Colon (tissue), 2 donors: ENCODE results near the gene TMEM117.

Experiments used
- FAIRE-seq: peaks from 2 replicates; lab custom pipeline; 2012; peaks lifted over from hg19 to GRCh38; lab: Jason Lieb, UNC
- donor health status: control.
- donor health status: control.

TMEM117 gene

DNA sequence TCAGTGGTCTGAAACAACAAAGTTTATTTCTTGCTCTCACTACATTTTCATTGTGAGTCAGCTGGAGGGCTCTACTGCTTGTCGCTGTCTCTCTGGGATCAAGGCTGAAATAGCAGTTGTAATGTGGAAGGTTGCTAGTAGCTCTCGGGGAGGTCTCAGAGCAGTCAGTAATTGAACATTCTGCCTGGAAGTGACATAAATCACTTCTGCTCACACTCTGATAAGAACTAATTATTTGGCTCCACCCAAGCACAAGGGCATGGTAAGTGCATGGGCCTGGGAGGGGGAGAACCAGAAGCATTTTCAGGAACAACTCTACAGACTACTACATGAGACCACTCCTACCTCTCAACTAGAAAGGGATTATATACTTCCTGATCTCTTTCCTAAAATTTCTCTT, 128.2 kb downstream of the TMEM117 start:
- FAIRE-seq: no peak

DNA sequence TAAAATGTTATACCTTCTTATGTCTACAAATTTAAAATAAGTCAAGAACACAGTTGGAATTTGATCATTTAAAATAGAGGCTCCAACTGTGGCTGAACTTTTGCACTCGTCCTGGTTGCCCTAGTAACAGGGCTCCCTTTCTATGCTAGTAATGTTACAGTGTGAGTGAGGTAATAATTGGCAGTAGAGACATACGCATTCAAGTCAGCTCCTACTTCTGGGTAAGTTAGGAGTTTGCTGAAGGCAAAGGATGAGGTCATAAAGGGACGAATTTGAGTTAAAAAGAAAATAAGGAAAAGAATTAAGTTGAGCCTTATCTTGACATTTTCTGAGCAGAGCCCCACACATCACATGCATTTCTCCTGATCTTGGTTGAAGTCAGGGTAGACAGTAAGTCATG, 129.1 kb downstream of the TMEM117 start:
- no peak for FAIRE-seq

DNA sequence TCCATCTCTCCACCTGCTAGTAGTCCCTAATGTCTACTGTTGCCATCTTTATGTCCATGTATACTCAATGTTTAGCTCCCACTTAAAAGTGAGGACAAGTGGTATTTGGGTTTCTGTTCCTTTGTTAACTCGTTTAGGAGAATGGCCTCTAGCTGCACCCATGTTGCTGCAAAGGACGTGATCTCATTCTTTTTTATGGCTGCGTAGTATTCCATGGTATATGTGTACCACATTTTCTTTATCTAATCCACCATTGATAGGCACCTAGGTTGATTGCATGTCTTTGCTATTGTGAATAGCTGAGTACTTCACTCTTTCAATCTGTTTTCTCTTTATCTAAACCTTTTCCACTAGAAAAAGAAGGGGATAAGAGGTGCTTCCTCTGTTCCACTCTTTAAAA, 130.0 kb downstream of the TMEM117 start:
- FAIRE-seq: no peak

- FAIRE-seq: no peak
These were observed 132.9 kb downstream of the TMEM117 start for GRCh38 chr12:43968736-43969135.

DNA sequence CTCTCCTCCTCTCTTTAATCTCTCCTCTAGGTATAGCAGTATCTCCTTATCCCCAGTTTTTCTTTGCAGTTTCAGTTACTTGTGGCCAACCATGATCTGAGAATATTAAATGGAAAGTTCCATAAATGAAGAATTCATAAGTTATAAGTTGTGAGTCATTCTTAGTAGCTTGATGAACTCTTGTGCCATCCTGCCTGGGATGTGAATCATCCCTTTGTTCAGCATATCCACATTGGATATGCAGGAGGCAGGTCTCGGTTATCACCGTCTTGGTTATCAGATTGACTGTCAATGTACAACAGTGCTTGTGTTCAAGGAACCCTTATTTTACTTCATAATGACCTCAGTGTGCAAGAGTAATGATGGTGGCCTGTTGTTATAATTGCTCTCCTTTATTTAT, 134.0 kb downstream of the TMEM117 start:
- no peak for FAIRE-seq

GRCh38 chr12:43973385-43973784, 137.5 kb downstream of the TMEM117 start:
- no peak for FAIRE-seq

- no peak for FAIRE-seq
These were observed 138.1 kb downstream of the TMEM117 start for GRCh38 chr12:43973993-43974392.

DNA sequence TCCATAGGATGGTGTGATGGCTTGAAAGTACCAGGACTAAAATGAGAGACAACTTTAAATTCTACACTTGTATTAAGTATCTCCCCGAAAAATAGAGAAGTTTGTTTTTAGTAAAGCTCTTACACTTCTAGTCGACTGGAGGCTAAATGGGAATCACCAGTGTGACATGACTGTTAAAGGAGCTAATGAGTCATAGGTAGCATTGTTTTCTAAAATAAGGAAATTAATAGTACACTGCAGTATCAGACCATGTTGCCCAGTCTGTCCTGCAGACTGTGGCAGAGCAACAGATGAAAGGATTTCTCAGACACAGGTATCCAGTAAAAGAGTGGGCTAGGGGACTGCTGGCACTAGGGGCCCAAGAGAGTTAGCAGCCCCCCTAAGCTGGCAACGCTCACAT, 140.1 kb downstream of the TMEM117 start:
- FAIRE-seq: no peak

GRCh38 chr12:43978556-43978955, 142.7 kb downstream of the TMEM117 start:
- no peak for FAIRE-seq

GRCh38 chr12:43979450-43979849, 143.6 kb downstream of the TMEM117 start:
- no peak for FAIRE-seq

DNA sequence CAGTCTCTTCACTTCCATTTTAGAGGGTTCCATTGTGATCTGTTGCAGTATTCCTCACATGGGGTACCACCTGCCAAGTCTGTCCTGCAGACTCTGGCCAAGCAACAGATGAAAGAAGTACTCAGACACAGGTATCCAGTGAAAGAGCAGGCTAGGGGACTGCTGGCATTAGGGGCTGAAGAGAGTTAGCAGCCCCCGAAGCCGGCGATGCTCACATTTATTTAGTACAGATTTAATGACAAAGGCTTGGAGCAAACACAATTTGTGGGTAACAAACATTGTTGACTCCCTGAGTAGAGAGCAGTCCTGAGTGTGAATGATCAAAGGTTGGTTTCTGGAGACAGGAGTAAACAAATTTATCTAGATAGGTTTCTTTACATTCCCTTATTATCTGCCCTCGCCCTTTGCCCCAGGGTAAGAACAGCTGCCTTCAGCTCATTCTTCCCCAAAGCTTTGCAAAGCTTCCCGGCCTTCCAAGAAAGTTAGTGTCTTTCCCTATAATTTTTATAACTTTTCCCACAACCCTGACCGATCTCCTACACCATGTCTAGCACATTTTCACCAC, 144.8 kb downstream of the TMEM117 start:
- no peak for FAIRE-seq

DNA sequence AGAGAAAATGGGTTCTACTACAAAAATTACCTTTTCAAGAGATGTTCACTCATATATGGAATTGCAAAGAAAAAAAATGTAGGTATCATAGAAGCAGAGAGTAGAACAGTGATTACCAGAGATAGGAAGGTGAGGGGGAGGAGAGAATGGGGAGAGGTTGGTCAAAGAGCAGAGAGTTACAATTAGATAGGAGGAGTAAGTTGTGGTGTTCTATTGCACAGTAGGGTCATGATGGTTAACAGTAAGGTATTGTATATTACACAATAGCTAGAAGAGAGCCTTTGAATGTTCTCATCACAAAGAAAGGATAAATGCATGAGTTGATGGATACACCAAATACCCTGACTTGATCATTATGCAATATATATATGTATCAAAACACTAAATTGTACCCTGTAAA, 145.8 kb downstream of the TMEM117 start:
- no peak for FAIRE-seq

- no peak for FAIRE-seq
These were observed 146.7 kb downstream of the TMEM117 start for GRCh38 chr12:43982544-43982943.

GRCh38 chr12:43988838-43989560, 153.1 kb downstream of the TMEM117 start:
- no peak for FAIRE-seq

DNA sequence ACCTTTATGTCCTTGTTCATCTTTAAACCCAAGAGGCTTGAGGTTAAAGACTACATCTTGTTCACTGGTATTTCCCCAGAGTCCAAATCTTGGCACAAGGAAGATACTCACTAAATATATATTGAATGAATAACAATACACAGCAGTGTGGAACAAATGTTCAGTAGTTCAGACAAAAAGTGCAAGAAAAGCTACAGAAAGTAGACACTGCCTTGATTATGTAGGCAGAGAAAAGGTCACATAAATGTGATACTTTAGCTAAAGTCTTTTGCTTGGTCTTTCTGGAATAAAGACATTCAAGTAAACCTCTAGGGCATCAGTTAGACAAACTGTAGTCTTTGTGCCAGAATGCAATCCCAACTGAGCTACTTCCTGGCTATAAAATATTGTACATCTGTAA, 157.0 kb downstream of the TMEM117 start:
- FAIRE-seq: no peak

- FAIRE-seq: no peak
These were observed 164.6 kb downstream of the TMEM117 start for GRCh38 chr12:44000309-44000952.

- FAIRE-seq: no peak
These were observed 166.7 kb downstream of the TMEM117 start for GRCh38 chr12:44002607-44003006.

DNA sequence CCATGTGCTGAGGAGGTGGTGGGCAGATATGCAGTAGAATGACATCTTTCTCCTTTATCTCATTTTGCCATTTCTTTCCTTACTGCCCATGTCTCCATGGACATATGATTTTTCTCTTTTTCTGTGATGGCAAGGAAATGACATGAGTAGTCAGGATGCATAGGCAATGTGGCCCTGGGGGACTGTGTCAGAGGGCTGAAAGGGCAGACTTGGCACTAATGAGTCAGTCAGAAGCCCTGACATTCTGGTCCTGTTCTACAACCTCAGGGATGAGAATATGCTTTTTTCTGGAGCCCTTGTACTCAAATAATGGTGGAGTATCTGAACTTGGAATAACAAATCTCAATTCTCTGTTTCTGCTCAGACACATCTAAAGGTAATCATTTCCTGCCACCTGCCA, 167.8 kb downstream of the TMEM117 start:
- no peak for FAIRE-seq

DNA sequence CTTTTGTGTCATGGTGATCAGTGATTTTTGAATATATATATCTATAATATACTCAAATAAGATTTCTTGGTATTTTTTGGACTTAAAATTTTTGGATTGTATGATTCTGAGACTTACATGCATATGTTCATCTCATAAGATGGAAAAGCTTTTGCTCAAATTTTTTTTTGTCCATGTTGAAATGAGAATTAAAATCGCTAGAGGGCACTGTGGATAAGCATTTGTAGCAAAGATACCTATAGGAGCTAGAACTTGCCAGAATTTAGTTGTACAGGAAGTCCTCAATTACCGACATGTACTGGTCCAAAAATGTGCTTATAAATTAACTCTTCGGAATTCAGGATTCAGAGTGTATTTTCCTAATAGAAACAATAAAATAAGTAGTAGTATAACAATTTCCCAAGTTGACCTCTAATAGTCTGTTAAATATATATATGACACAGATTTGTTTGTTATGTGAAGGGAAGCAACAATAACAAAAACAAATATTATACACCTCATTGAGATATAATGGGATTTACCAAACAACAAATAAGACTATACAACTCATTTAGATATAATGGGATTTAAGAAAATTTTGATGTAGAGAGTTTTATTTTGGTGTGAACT, 179.6 kb downstream of the TMEM117 start:
- peak; percentile 94 for FAIRE-seq

- FAIRE-seq: no peak
These were observed 181.3 kb downstream of the TMEM117 start for GRCh38 chr12:44017216-44017615.

DNA sequence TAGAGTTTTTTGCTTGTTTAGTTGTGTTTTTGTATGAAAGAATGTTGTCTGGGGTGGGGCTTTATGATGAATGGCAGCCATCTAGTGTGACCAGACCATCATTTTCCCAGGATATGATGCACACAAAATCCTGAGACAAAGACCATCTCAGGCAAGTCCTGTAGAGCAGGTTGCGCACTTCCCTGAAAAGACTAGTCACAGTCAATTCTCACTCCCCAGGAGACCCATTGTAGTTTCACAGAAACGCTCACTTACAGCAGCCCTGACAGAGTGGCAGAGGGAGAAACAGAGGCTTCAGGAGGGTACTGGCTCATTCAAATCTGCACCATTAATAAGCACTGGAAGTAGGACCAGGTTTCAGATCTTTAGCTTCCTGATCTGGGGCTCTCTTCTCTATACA, 183.2 kb downstream of the TMEM117 start:
- FAIRE-seq: no peak

- no peak for FAIRE-seq
These were observed 184.7 kb downstream of the TMEM117 start for GRCh38 chr12:44020555-44020954.

- no peak for FAIRE-seq
These were observed 185.6 kb downstream of the TMEM117 start for GRCh38 chr12:44021471-44021971.
